ENCODE measurements around the gene XPO4.

DNA sequence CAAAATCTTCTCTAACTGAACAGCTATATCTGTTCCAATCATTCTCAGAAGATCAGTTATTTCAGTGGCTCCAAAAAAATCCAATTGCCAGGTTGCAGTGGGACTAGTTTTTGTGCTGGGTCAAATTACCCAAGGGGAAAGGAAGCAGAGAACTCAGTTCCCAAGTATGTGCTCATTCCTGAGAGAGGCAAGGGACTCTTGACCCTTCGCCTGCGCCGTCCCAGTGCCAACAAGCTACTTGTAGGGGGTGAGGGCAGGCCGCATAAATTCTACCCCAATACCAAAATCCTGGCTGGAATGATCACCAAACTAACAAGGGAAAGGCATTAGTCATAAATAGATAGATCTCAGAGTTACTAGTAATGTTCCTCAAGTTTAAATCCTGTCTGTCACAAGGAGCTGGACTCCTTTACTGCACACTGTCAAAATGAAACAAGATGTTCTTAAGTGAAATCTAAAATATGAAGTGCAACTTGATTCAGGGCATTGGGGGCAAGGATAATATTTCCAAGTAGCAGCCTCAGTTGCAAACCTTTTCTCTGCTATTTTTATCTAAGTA lies 50.6 kb downstream of the XPO4 start:
- TF ChIP-seq, protein P1, sequence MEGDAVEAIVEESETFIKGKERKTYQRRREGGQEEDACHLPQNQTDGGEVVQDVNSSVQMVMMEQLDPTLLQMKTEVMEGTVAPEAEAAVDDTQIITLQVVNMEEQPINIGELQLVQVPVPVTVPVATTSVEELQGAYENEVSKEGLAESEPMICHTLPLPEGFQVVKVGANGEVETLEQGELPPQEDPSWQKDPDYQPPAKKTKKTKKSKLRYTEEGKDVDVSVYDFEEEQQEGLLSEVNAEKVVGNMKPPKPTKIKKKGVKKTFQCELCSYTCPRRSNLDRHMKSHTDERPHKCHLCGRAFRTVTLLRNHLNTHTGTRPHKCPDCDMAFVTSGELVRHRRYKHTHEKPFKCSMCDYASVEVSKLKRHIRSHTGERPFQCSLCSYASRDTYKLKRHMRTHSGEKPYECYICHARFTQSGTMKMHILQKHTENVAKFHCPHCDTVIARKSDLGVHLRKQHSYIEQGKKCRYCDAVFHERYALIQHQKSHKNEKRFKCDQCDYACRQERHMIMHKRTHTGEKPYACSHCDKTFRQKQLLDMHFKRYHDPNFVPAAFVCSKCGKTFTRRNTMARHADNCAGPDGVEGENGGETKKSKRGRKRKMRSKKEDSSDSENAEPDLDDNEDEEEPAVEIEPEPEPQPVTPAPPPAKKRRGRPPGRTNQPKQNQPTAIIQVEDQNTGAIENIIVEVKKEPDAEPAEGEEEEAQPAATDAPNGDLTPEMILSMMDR (IDR thresholded peaks at IDR 0.05; ENCODE audit: extremely low read depth in 1 of 2, insufficient read depth in 1 of 2, low read depth in 1 of 2, low read length in 2 of 2), result no peak
- TF ChIP-seq POLR2A (IDR thresholded peaks at IDR 0.05; ENCODE audit: low read depth, low read length), result no peak
- TF ChIP-seq POLR2AphosphoS5 (IDR thresholded peaks at IDR 0.05; ENCODE audit: insufficient read depth, low read depth, low read length), result no peak

Data from endothelial cell of umbilical vein (primary cell).